GM12878 (cell line): ENCODE measurements around the gene CUL5. TPM values are rescaled to one million over a fixed set of nuclear protein-coding genes. Genes with fewer than 3 reads are reported as not detected.

Experiments
- ATAC-seq: fragments of 200-7000 bp; cut with Tn5 transposase; 3 replicates; pipeline ENCODE4 v1.9.1; 2020; ENCODE audit warnings: mild to moderate bottlenecking, moderate library complexity
- BruUV-seq: library from RNA; stranded (reverse); fragments of 400-500 nt; replicated peaks from 2 replicates; lab custom pipeline; 2021; lab: Mats Ljungman, UMichigan
- CTCF ChIA-PET: fragments of 300-600 bp; sonication (Branson Sonifier 250); formaldehyde crosslinking; extraction: SDS; loops from one replicate; lab custom pipeline; 2021; ENCODE audit warnings: inconsistent platforms; lab: Yijun Ruan, JAX
- POLR2A ChIA-PET: fragments of 350-600 bp; formaldehyde crosslinking; extraction: SDS; loops from one replicate; lab custom pipeline; 2021; ENCODE audit warnings: inconsistent platforms; lab: Charles Lee
- RAD21 ChIA-PET: fragments of 300-600 bp; sonication (Branson Sonifier 250); formaldehyde crosslinking; loops from one replicate; lab custom pipeline; 2023; ENCODE audit warnings: antibody characterized with exemption; ENCODE audit not compliant: unreplicated experiment; lab: Charles Lee
- SMC1A ChIA-PET: fragments of 300-600 bp; sonication (Branson Sonifier 250); formaldehyde crosslinking; loops from one replicate; lab custom pipeline; 2023; ENCODE audit not compliant: unreplicated experiment, uncharacterized antibody; lab: Charles Lee
- DNase-seq: peaks from one replicate; pipeline ENCODE4 v3.0.0-alpha.2; 2011; ENCODE audit warnings: low read depth, low spot score
- FAIRE-seq: peaks from 3 replicates; lab custom pipeline; 2011; peaks lifted over from hg19 to GRCh38; lab: Jason Lieb, UNC
- H2AFZ ChIP-seq: 2 replicates; pipeline ENCODE4 v1.6.0; 2011; ENCODE audit warnings: low read depth, low read length, control low read depth; ENCODE audit not compliant: control insufficient read depth
- H3K27ac ChIP-seq: 2 replicates; pipeline ENCODE4 v1.5.1; 2011; ENCODE audit warnings: control low read depth; ENCODE audit not compliant: control insufficient read depth, insufficient read depth
- H3K27me3 ChIP-seq, 2 experiments: replicated peaks in 1 of 2; 2 replicates each; pipeline versions ENCODE4 v1.6.0 to v1.6.1; 2011; ENCODE audit warnings: low read length in 1 of 2; ENCODE audit not compliant: control insufficient read depth in 2 of 2, insufficient read depth in 2 of 2
- H3K36me3 ChIP-seq, 2 experiments: 2 replicates each; pipeline ENCODE4 v1.5.1; 2011; ENCODE audit warnings: low read length in 1 of 2; ENCODE audit not compliant: control insufficient read depth in 2 of 2, insufficient read depth in 2 of 2
- H3K4me1 ChIP-seq: 2 replicates; pipeline ENCODE4 v1.6.1; 2011; ENCODE audit warnings: mild to moderate bottlenecking, low read length, moderate library complexity, mixed read lengths; ENCODE audit not compliant: control insufficient read depth, insufficient read depth
- H3K4me2 ChIP-seq: 2 replicates; pipeline ENCODE4 v1.6.0; 2011; ENCODE audit warnings: control low read depth; ENCODE audit not compliant: control insufficient read depth, insufficient read depth
- H3K4me3 ChIP-seq: fragments of 200-600 bp; sonication (generic); 2 replicates; pipeline ENCODE4 v1.5.1; 2016
- H3K79me2 ChIP-seq: 2 replicates; pipeline ENCODE4 v1.6.0; 2011; ENCODE audit warnings: low read length; ENCODE audit not compliant: control insufficient read depth, insufficient read depth
- H3K9ac ChIP-seq: 2 replicates; pipeline ENCODE4 v1.8.0; 2011; ENCODE audit warnings: low read length, control low read depth, mixed read lengths; ENCODE audit not compliant: control insufficient read depth, insufficient read depth
- H3K9me3 ChIP-seq: replicated peaks from 3 replicates; pipeline ENCODE4 v1.5.1; 2011; ENCODE audit warnings: mild to moderate bottlenecking, low read length; ENCODE audit not compliant: control insufficient read depth, insufficient read depth
- H4K20me1 ChIP-seq: 2 replicates; pipeline ENCODE4 v1.6.0; 2011; ENCODE audit not compliant: control insufficient read depth, insufficient read depth
- CHD2 ChIP-seq: IDR thresholded peaks from 2 replicates; pipeline ENCODE4 v1.6.1; 2011; ENCODE audit warnings: low read depth, low read length, improper control_type of control experiment, borderline replicate concordance
- ESRRA ChIP-seq: IDR thresholded peaks from 2 replicates; pipeline ENCODE4 v1.6.1; 2012; ENCODE audit warnings: mild to moderate bottlenecking, low read length, improper control_type of control experiment
- GATAD2B ChIP-seq: fragments of 450-650 bp; conservative IDR thresholded peaks from 2 replicates; pipeline ENCODE4 v1.6.1; 2017; ENCODE audit warnings: low read depth, mild to moderate bottlenecking, moderate library complexity
- IKZF2 ChIP-seq, 2 experiments: fragments of 450-650 bp; IDR thresholded peaks; 2 replicates each; pipeline ENCODE4 v1.6.1; 2017; ENCODE audit warnings: mild to moderate bottlenecking in 2 of 2, moderate library complexity in 2 of 2
- NR2C2 ChIP-seq: IDR thresholded peaks from 2 replicates; pipeline ENCODE4 v1.6.1; 2011; ENCODE audit warnings: borderline replicate concordance, low read depth; ENCODE audit not compliant: control insufficient read depth, insufficient read length
- RBBP5 ChIP-seq: fragments of 200-600 bp; sonication (generic); conservative IDR thresholded peaks from 2 replicates; pipeline ENCODE4 v1.6.1; 2016
- SIX5 ChIP-seq: IDR thresholded peaks from 2 replicates; pipeline ENCODE4 v1.6.1; 2011; ENCODE audit warnings: mild to moderate bottlenecking, low read depth, low read length, moderate library complexity; ENCODE audit not compliant: severe bottlenecking
- SREBF1 ChIP-seq: IDR thresholded peaks from 2 replicates; pipeline ENCODE4 v1.6.1; 2012; ENCODE audit warnings: mild to moderate bottlenecking, low read length
- SUPT20H ChIP-seq: IDR thresholded peaks from 2 replicates; pipeline ENCODE4 v1.6.1; 2011; ENCODE audit warnings: low read depth, mild to moderate bottlenecking, low read length, moderate library complexity, borderline replicate concordance; ENCODE audit not compliant: control insufficient read depth
- ZNF622 ChIP-seq: fragments of 450-650 bp; IDR thresholded peaks from 2 replicates; pipeline ENCODE4 v1.6.1; 2017; ENCODE audit warnings: mild to moderate bottlenecking, inconsistent platforms
- ZSCAN29 ChIP-seq: fragments of 450-650 bp; IDR thresholded peaks from 2 replicates; pipeline ENCODE4 v1.6.1; 2017; ENCODE audit warnings: mild to moderate bottlenecking, moderate library complexity
- WGBS: methylation state at CpG from one replicate; pipeline ENCODE4 v1.1.6; 2016; ENCODE audit warnings: low lambda C conversion rate; ENCODE audit not compliant: insufficient replicate concordance, insufficient coverage; ENCODE audit errors: missing lambda C conversion rate; 5-methylcytosine and 5-hydroxymethylcytosine counted together
- in situ Hi-C: fragments of 300-500 bp; cut with MboI; formaldehyde crosslinking; loops from 9 replicates; pipeline ENCODE4 v1.14.3; 2018; ENCODE audit warnings: mixed read lengths
- intact Hi-C: fragments of 100-400 bp; cut with micrococcal nuclease; formaldehyde crosslinking; loops from one replicate; pipeline ENCODE4 v1.14.2; 2022; ENCODE audit not compliant: unreplicated experiment
- polyA plus RNA-seq, 11 experiments: library from polyadenylated mRNA; depleted of rRNA in 4 of 11; unstranded in 6 of 11; stranded (reverse) in 5 of 11; fragments of >200 nt; fragmentation: Nextera tagmentation in 4 of 11; fragmentation: Illumina TruSeq in 1 of 11; extraction: Ambion mirVana in 4 of 11; extraction: Trizol in 1 of 11; gene quantifications; 1 replicate in 1 of 11; 2 replicates in 10 of 11; pipeline versions ENCODE4 v1.2.1 to v1.2.3, GENCODE V29; 2011 to 2016; ENCODE audit warnings: inconsistent platforms in 2 of 11, missing spikeins in 2 of 11, low read depth in 1 of 11
- total RNA-seq, 4 experiments: library from RNA; depleted of rRNA in 3 of 4; stranded (reverse); fragments of >200 nt in 3 of 4; fragmentation: Illumina TruSeq in 1 of 4; extraction: Trizol in 1 of 4; gene quantifications; 2 replicates each; pipeline versions ENCODE4 v1.2.1 to v1.2.3, GENCODE V29; 2013 to 2021
- TF ChIP-seq, protein P1 (sequence below): fragments of 450-650 bp; formaldehyde crosslinking; IDR thresholded peaks from 2 replicates; pipeline ENCODE4 v1.4.0; 2022; ENCODE audit warnings: mild to moderate bottlenecking, moderate library complexity
- TF ChIP-seq, protein P2 (sequence below): fragments of 450-650 bp; IDR thresholded peaks from 2 replicates; pipeline ENCODE4 v1.6.1; 2017; ENCODE audit warnings: low read depth, mild to moderate bottlenecking, moderate library complexity
- TF ChIP-seq, protein P3 (sequence below): fragments of 450-650 bp; IDR thresholded peaks from 2 replicates; pipeline ENCODE4 v1.6.1; 2017; ENCODE audit warnings: borderline replicate concordance
- TF ChIP-seq, protein P4 (sequence below): IDR thresholded peaks from 2 replicates; pipeline ENCODE4 v1.6.1; 2011; ENCODE audit warnings: low read depth, low read length, improper control_type of control experiment, borderline replicate concordance
- TF ChIP-seq, protein P5 (sequence below): IDR thresholded peaks from 2 replicates; pipeline ENCODE4 v1.6.1; 2011; ENCODE audit warnings: low read depth, mild to moderate bottlenecking, low read length, moderate library complexity, borderline replicate concordance; ENCODE audit errors: extremely low read depth

Gene CUL5
- total and polyA plus RNA-seq, 10 of the 15 experiments (the other 5 are each of a cell fraction or from before 2014, with no cell fraction given): 9.1 to 37.6 (median 18.3) TPM

DNA sequence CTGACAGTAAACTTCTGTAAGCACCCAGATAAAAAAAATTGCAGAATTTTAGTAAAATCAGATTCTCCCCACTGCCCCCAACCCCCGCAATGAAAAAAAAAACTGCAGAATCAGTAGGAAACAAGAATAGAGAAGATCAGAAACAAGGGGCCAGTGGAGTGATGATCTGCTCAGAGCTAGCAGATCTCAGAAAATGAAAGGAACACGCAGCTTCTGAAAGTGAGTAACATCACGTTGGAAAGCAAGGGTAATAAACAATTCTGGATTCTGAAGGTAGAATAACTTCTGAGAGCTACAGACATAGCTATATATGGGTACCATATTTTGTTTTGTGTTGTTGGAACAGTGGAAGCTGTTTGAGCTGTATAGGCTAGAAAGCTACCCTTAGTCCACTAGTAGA lies 135.9 kb downstream of the CUL5 start:
- Histone ChIP-seq H3K79me2 (no peaks in the 10 kb centered on the region), H3K27ac (no peak overlapping the region), H3K9ac (no peak overlapping the region), H3K27me3 (no peaks in the 10 kb centered on the region), H3K36me3 (peaks cover 6 to 24% of the 10 kb centered on the region in 2 experiments), H3K4me2 (no peak overlapping the region), H4K20me1 (no peaks in the 10 kb centered on the region), H3K4me3 (no peak overlapping the region), H3K9me3 (no peaks in the 10 kb centered on the region), H3K4me1 (no peaks in the 10 kb centered on the region), H2AFZ (no peak overlapping the region)
- DNase-seq: no peak
- intact Hi-C loops: no loop called here
- CTCF ChIA-PET: interaction anchor here (0.6 to 1.1 kb wide), 3 partner anchors 18 to 104 kb away, joined by 3 to 4 read pairs (median 3); no protein-coding TSS in a partner anchor
- SMC1A ChIA-PET: interaction anchor here (0.6 to 1.4 kb wide), 3 partner anchors 10 to 87 kb away, joined by 3 to 5 read pairs (median 3); no protein-coding TSS in a partner anchor
- POLR2A ChIA-PET: interaction anchor here (0.6 kb wide), 1 partner anchor 30 kb away, joined by 3 read pairs; no protein-coding TSS in a partner anchor
- BruUV-seq: no TSS peak
- 86% methylated on average over 3 of the region's 3 CpGs for WGBS
- no peak for FAIRE-seq
- no peak for ATAC-seq
- in situ Hi-C loops: no loop called here
- RAD21 ChIA-PET: no interaction called here
- no peak for TF ChIP-seq ESRRA
- TF ChIP-seq, protein P1, sequence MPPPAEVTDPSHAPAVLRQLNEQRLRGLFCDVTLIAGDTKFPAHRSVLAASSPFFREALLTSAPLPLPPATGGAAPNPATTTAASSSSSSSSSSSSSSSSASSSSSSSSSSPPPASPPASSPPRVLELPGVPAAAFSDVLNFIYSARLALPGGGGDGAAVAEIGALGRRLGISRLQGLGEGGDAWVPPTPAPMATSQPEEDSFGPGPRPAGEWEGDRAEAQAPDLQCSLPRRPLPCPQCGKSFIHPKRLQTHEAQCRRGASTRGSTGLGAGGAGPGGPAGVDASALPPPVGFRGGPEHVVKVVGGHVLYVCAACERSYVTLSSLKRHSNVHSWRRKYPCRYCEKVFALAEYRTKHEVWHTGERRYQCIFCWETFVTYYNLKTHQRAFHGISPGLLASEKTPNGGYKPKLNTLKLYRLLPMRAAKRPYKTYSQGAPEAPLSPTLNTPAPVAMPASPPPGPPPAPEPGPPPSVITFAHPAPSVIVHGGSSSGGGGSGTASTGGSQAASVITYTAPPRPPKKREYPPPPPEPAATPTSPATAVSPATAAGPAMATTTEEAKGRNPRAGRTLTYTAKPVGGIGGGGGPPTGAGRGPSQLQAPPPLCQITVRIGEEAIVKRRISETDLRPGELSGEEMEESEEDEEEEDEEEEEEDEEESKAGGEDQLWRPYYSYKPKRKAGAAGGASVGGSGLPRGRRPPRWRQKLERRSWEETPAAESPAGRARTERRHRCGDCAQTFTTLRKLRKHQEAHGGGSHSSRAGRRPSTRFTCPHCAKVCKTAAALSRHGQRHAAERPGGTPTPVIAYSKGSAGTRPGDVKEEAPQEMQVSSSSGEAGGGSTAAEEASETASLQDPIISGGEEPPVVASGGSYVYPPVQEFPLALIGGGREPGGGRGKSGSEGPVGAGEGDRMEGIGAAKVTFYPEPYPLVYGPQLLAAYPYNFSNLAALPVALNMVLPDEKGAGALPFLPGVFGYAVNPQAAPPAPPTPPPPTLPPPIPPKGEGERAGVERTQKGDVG (CRISPR knock-in tag): no peak
- no peak for TF ChIP-seq CHD2
- TF ChIP-seq ZNF622: no peak
- no peak for TF ChIP-seq SREBF1
- TF ChIP-seq ZSCAN29: no peak
- no peak for TF ChIP-seq SIX5
- TF ChIP-seq, protein P2, sequence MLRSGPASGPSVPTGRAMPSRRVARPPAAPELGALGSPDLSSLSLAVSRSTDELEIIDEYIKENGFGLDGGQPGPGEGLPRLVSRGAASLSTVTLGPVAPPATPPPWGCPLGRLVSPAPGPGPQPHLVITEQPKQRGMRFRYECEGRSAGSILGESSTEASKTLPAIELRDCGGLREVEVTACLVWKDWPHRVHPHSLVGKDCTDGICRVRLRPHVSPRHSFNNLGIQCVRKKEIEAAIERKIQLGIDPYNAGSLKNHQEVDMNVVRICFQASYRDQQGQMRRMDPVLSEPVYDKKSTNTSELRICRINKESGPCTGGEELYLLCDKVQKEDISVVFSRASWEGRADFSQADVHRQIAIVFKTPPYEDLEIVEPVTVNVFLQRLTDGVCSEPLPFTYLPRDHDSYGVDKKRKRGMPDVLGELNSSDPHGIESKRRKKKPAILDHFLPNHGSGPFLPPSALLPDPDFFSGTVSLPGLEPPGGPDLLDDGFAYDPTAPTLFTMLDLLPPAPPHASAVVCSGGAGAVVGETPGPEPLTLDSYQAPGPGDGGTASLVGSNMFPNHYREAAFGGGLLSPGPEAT: no peak
- TF ChIP-seq, protein P3, sequence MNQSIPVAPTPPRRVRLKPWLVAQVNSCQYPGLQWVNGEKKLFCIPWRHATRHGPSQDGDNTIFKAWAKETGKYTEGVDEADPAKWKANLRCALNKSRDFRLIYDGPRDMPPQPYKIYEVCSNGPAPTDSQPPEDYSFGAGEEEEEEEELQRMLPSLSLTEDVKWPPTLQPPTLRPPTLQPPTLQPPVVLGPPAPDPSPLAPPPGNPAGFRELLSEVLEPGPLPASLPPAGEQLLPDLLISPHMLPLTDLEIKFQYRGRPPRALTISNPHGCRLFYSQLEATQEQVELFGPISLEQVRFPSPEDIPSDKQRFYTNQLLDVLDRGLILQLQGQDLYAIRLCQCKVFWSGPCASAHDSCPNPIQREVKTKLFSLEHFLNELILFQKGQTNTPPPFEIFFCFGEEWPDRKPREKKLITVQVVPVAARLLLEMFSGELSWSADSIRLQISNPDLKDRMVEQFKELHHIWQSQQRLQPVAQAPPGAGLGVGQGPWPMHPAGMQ: no peak
- TF ChIP-seq RBBP5: no peak
- TF ChIP-seq, protein P4, sequence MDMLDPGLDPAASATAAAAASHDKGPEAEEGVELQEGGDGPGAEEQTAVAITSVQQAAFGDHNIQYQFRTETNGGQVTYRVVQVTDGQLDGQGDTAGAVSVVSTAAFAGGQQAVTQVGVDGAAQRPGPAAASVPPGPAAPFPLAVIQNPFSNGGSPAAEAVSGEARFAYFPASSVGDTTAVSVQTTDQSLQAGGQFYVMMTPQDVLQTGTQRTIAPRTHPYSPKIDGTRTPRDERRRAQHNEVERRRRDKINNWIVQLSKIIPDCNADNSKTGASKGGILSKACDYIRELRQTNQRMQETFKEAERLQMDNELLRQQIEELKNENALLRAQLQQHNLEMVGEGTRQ: no peak
- TF ChIP-seq, protein P5, sequence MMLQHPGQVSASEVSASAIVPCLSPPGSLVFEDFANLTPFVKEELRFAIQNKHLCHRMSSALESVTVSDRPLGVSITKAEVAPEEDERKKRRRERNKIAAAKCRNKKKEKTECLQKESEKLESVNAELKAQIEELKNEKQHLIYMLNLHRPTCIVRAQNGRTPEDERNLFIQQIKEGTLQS: no peak
- TF ChIP-seq SUPT20H: no peak
- no peak for TF ChIP-seq IKZF2 (IDR thresholded peaks at IDR 0.05)
- TF ChIP-seq GATAD2B: no peak
- TF ChIP-seq NR2C2: no peak
